GM19099 (cell line): Measurements from ENCODE around the gene SERAC1.

Experiments
- POLR2A ChIP-seq: IDR thresholded peaks from 3 replicates; pipeline ENCODE4 v1.6.1; 2011; ENCODE audit warnings: low read depth; ENCODE audit not compliant: insufficient read length; ENCODE audit errors: extremely low read depth

Gene SERAC1

GRCh38 chr6:158172001-158172400, 3.9 kb upstream of the SERAC1 start:
- no peak for TF ChIP-seq POLR2A

- no peak for TF ChIP-seq POLR2A
Measured at GRCh38 chr6:158170656-158171081, 2.6 kb upstream of the SERAC1 start.

- TF ChIP-seq POLR2A, result no peak
Measured at GRCh38 chr6:158165919-158166416, 2.1 kb downstream of the SERAC1 start.

GRCh38 chr6:158164579-158165170, 3.4 kb downstream of the SERAC1 start:
- TF ChIP-seq POLR2A, result no peak

GRCh38 chr6:158161566-158162254, 6.4 kb downstream of the SERAC1 start:
- no peak for TF ChIP-seq POLR2A

GRCh38 chr6:158160932-158161539, 7.0 kb downstream of the SERAC1 start:
- TF ChIP-seq POLR2A, result no peak

GRCh38 chr6:158158748-158159147, 9.3 kb downstream of the SERAC1 start:
- TF ChIP-seq POLR2A, result no peak

- TF ChIP-seq POLR2A, result no peak
Measured at GRCh38 chr6:158158123-158158522, 9.9 kb downstream of the SERAC1 start.

- no peak for TF ChIP-seq POLR2A
Measured at GRCh38 chr6:158157064-158157764, 10.8 kb downstream of the SERAC1 start.

GRCh38 chr6:158154816-158155215, 13.2 kb downstream of the SERAC1 start:
- no peak for TF ChIP-seq POLR2A

- no peak for TF ChIP-seq POLR2A
Measured at GRCh38 chr6:158153576-158153975, 14.5 kb downstream of the SERAC1 start.

- no peak for TF ChIP-seq POLR2A
Measured at GRCh38 chr6:158152659-158153058, 15.4 kb downstream of the SERAC1 start.

GRCh38 chr6:158150701-158151100, 17.4 kb downstream of the SERAC1 start:
- TF ChIP-seq POLR2A, result no peak

GRCh38 chr6:158149641-158150040, 18.4 kb downstream of the SERAC1 start:
- no peak for TF ChIP-seq POLR2A

- TF ChIP-seq POLR2A, result no peak
Measured at GRCh38 chr6:158143700-158144099, 24.4 kb downstream of the SERAC1 start.
